OCI-LY7 (cell line): ENCODE data around the gene CCDC85B. TPM values are rescaled to one million over a fixed set of nuclear protein-coding genes. Genes with fewer than 3 reads are reported as not detected.
A peak's percentile ranks its signal among the peaks of the same experiment; 100 is the strongest.

Source experiments
- BruUV-seq: library from RNA; stranded (reverse); fragments of 400-500 nt; replicated peaks from 2 replicates; lab custom pipeline; 2021; lab: Mats Ljungman, UMichigan
- CTCF ChIA-PET: fragments of 300-600 bp; sonication (Branson Sonifier 250); formaldehyde crosslinking; loops from one replicate; lab custom pipeline; 2022; ENCODE audit warnings: antibody characterized with exemption; ENCODE audit not compliant: unreplicated experiment; lab: Charles Lee
- POLR2A ChIA-PET: fragments of 300-600 bp; sonication (Branson Sonifier 250); formaldehyde crosslinking; loops from one replicate; lab custom pipeline; 2022; ENCODE audit warnings: antibody characterized with exemption; lab: Charles Lee
- DNase-seq: peaks from one replicate; pipeline ENCODE4 v3.0.0-alpha.2; 2015; ENCODE audit warnings: low spot score
- H2AFZ ChIP-seq: fragments of 200-600 bp; sonication (generic), shearing (Covaris generic); 2 replicates; pipeline ENCODE4 v1.6.1; 2014; ENCODE audit warnings: mild to moderate bottlenecking, antibody characterized with exemption, low read length, moderate library complexity
- H3K27ac ChIP-seq: fragments of 200-600 bp; sonication (generic); 2 replicates; pipeline ENCODE4 v1.5.1; 2014; ENCODE audit warnings: mixed run types, low read depth, mild to moderate bottlenecking, moderate library complexity, low read length, inconsistent platforms; ENCODE audit not compliant: poor library complexity, severe bottlenecking
- H3K36me3 ChIP-seq: fragments of 200-600 bp; sonication (generic); 2 replicates; pipeline ENCODE4 v1.6.1; 2014; ENCODE audit warnings: mild to moderate bottlenecking, antibody characterized with exemption, low read length, moderate library complexity, mixed read lengths; ENCODE audit not compliant: insufficient read depth
- H3K4me1 ChIP-seq: fragments of 200-600 bp; sonication (generic); 2 replicates; pipeline ENCODE4 v1.5.1; 2014; ENCODE audit warnings: mild to moderate bottlenecking, low read length; ENCODE audit not compliant: insufficient read depth, poor library complexity, severe bottlenecking
- H3K4me2 ChIP-seq: fragments of 200-600 bp; sonication (generic); 2 replicates; pipeline ENCODE4 v1.6.1; 2014; ENCODE audit warnings: mild to moderate bottlenecking, low read length
- H3K4me3 ChIP-seq: fragments of 200-600 bp; sonication (generic); 2 replicates; pipeline ENCODE4 v1.5.1; 2014; ENCODE audit warnings: mild to moderate bottlenecking, low read depth, low read length; ENCODE audit not compliant: poor library complexity, severe bottlenecking
- H3K79me2 ChIP-seq: fragments of 200-600 bp; sonication (generic); 2 replicates; pipeline ENCODE4 v1.6.1; 2016; ENCODE audit warnings: low read depth, mild to moderate bottlenecking, low read length, moderate library complexity, mixed read lengths; ENCODE audit not compliant: insufficient read depth
- H3K9me2 ChIP-seq: fragments of 200-600 bp; sonication (generic); 2 replicates; pipeline ENCODE4 v1.6.1; 2016; ENCODE audit warnings: mild to moderate bottlenecking, low read length, mixed read lengths; ENCODE audit not compliant: insufficient read depth
- H3K9me3 ChIP-seq: fragments of 200-600 bp; sonication (generic); 2 replicates; pipeline ENCODE4 v1.6.1; 2014; ENCODE audit warnings: mild to moderate bottlenecking, mixed run types, low read length, mixed read lengths
- H4K20me1 ChIP-seq: fragments of 200-600 bp; sonication (generic); 2 replicates; pipeline ENCODE4 v1.6.1; 2014; ENCODE audit warnings: mild to moderate bottlenecking, antibody characterized with exemption, low read length, moderate library complexity, mixed read lengths; ENCODE audit not compliant: insufficient read depth
- EZH2phosphoT487 ChIP-seq: fragments of 200-600 bp; sonication (generic); IDR thresholded peaks from 2 replicates; pipeline ENCODE4 v1.6.1; 2018; ENCODE audit warnings: low read depth, borderline replicate concordance, mild to moderate bottlenecking, mixed run types, antibody characterized with exemption, low read length, moderate library complexity, mixed read lengths
- intact Hi-C: fragments of 100-400 bp; cut with micrococcal nuclease; formaldehyde crosslinking; loops from one replicate; pipeline ENCODE4 v1.10.0; 2022; ENCODE audit not compliant: unreplicated experiment
- total RNA-seq, 2 experiments: library from RNA; depleted of rRNA in 1 of 2; stranded (reverse); fragments of >200 nt in 1 of 2; shearing (Covaris generic) in 1 of 2; gene quantifications; 2 replicates each; pipeline ENCODE4 v1.2.3, GENCODE V29; 2014 to 2022
- TF ChIP-seq, protein P1 (sequence below): fragments of 200-600 bp; sonication (generic); conservative IDR thresholded peaks from 2 replicates; pipeline ENCODE4 v1.5.1; 2014; ENCODE audit warnings: mild to moderate bottlenecking, antibody characterized with exemption, low read length, moderate library complexity, mixed read lengths

The CCDC85B gene
- total RNA-seq, 2 experiments from 2014 or later, result 64.1 to 76.7 TPM

DNA sequence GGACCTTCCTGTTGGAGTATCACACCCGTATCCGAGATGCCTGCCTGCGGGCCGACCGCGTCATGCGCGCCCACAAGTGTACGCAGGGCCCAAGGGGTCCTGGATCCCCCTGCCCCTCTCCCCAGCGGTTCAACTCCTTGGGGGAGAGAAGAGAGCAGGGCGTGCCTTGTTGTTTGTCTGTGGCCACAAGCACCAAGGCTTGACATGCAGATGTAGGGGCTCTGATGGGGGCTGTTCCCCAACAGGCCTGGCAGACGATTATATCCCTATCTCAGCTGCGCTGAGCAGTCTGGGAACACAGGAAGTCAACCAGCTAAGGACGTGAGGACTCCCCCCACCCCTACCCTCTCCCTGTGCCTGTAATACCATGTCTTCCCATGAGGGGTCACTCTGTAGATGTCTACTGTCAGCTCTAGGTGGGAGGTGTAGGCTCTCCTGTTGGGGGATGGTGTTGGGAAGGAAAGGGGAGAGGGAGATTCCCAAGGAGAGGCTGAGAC is 39.3 kb upstream of the CCDC85B start:
- ChIA-PET POLR2A (no interaction called here), CTCF (no interaction called here)
- Histone ChIP-seq H3K27ac (no peak overlapping the region), H3K36me3 (peaks cover 55% of the 10 kb centered on the region), H3K9me2 (no peaks in the 10 kb centered on the region), H3K9me3 (peaks cover 7% of the 10 kb centered on the region; the same call in 1 of the 2 replicates), H3K79me2 (peaks cover 21% of the 10 kb centered on the region), H3K4me1 (peaks cover 3% of the 10 kb centered on the region), H2AFZ (no peak overlapping the region), H4K20me1 (peaks cover 9% of the 10 kb centered on the region), H3K4me3 (no peak overlapping the region), H3K4me2 (no peak overlapping the region)
- no peak for DNase-seq
- intact Hi-C loops, result no loop called here
- TF ChIP-seq, protein P1, sequence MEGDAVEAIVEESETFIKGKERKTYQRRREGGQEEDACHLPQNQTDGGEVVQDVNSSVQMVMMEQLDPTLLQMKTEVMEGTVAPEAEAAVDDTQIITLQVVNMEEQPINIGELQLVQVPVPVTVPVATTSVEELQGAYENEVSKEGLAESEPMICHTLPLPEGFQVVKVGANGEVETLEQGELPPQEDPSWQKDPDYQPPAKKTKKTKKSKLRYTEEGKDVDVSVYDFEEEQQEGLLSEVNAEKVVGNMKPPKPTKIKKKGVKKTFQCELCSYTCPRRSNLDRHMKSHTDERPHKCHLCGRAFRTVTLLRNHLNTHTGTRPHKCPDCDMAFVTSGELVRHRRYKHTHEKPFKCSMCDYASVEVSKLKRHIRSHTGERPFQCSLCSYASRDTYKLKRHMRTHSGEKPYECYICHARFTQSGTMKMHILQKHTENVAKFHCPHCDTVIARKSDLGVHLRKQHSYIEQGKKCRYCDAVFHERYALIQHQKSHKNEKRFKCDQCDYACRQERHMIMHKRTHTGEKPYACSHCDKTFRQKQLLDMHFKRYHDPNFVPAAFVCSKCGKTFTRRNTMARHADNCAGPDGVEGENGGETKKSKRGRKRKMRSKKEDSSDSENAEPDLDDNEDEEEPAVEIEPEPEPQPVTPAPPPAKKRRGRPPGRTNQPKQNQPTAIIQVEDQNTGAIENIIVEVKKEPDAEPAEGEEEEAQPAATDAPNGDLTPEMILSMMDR, result peak; percentile 78
- TF ChIP-seq EZH2phosphoT487, result no peak
- BruUV-seq, result no TSS peak

GRCh38 chr11:65851811-65852507 is 38.5 kb upstream of the CCDC85B start:
- no peak overlapping the region for H3K4me3 ChIP-seq
- TF ChIP-seq, protein P1, result no peak
- TF ChIP-seq EZH2phosphoT487, result no peak
- intact Hi-C loops, result no loop called here
- no peaks in the 10 kb centered on the region for H3K9me2 ChIP-seq
- H3K9me3 ChIP-seq, result peaks cover 7% of the 10 kb centered on the region; the same call in 1 of the 2 replicates
- no peak for DNase-seq
- H3K4me1 ChIP-seq, result peaks cover 8% of the 10 kb centered on the region
- ChIA-PET CTCF (no interaction called here), POLR2A (no interaction called here)
- H3K36me3 ChIP-seq, result peaks cover 63% of the 10 kb centered on the region
- H3K27ac ChIP-seq, result no peak overlapping the region
- no TSS peak for BruUV-seq
- H3K79me2 ChIP-seq, result peaks cover 29% of the 10 kb centered on the region
- H3K4me2 ChIP-seq, result no peak overlapping the region
- H4K20me1 ChIP-seq, result peaks cover 16% of the 10 kb centered on the region
- H2AFZ ChIP-seq, result no peak overlapping the region
